HK-2 (cell line): ENCODE results near the gene PRKAG3.

ENCODE experiments used
- DNase-seq: peaks from one replicate; pipeline ENCODE4 v3.0.0-alpha.2; 2018; ENCODE audit not compliant: unreplicated experiment

Gene PRKAG3

DNA sequence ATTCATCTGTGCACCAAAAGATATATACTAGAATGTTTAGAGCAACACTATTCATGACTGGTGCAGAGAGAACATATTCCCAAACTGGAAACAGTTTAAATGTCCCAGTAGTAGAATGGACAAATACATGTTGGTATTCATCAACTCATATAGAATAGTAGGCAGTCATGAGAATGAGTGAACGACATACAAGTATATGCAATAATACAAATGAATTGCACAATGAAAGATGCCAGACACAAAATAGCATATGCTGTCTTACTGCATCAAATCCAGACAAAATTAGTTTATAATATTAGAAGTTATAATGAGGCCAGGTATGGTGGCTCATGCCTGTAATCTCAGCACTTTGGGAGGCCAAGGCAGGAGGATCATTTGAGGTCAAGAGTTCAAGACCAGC lies 8.3 kb upstream of the PRKAG3 start:
- no peak for DNase-seq

- DNase-seq: no peak
Observed at GRCh38 chr2:218839430-218839829, 7.8 kb upstream of the PRKAG3 start.

- no peak for DNase-seq
Observed at GRCh38 chr2:218837495-218837894, 5.9 kb upstream of the PRKAG3 start.

GRCh38 chr2:218834685-218835084 lies 3.1 kb upstream of the PRKAG3 start:
- no peak for DNase-seq

GRCh38 chr2:218833023-218833609 lies 1.5 kb upstream of the PRKAG3 start:
- no peak for DNase-seq

DNA sequence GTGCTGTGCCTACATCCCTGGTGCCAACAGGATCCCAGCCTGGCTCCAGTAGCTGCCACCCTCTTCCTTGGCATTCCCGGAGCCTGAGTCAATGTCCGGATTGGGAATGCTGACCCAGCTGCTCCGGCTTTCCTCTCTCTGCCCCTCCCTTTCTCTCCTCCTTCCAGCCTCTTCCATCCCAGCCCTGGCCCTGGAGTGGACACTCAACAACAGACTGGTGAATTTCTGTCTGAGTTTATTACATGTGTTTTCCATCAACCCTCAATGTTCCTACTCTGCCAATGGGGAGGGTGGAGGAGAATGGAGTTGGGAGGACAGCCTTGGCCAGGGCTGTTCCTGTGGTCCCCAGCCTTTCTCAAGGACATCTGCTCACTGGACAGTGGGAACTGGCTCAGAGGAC lies 917 bp upstream of the PRKAG3 start:
- no peak for DNase-seq

DNA sequence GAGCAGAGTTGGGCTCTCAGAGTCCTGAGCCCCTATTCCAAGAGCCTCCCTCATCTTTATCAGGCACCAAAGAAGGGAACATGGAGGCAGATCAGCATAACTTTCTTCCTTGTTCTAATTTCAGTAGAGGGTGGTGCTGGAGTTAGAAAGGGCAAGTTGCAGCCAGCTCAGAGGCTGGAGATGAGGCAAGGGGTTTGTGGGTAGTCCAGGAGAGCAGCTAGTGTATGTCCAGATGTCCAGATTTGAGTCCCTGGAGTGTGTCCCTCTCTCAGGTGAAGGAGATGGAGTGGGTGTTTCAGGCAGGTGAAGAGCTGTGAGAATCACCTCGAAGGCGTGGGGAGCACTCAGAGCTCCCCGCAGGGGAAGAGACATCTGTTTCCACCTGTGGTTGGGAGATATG lies 478 bp upstream of the PRKAG3 start:
- DNase-seq: no peak

- DNase-seq: no peak
Observed at GRCh38 chr2:218830526-218831306, 887 bp downstream of the PRKAG3 start.

DNA sequence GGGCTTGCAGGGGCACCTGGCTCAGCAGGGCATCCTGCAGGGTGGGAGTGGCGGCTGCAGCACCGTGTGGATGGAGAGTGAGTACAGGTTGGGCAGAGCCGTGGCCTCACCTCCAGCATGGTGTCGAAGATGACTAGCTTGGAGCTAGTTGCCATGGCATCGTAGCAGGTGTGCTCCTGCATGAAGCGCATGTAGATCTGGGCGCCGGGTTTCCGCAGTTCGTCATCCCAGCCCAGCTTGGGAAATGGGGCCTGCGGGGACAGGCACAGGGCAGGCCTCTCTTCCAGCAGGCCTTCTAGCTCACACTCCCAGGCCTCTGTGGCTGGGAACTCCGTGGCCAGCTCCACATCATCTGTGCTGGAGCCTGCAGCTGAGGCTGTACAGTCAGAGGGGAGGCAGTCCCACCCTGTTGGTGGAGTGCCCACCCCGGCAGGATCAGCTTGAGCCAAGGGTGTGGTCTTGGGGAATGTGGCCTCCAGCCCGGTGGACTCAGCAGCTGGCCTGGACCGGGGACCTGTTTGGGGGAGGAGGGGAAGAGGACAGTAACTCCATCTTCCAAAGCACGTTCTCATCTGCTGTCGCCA lies 1.6 kb downstream of the PRKAG3 start:
- DNase-seq: no peak

DNA sequence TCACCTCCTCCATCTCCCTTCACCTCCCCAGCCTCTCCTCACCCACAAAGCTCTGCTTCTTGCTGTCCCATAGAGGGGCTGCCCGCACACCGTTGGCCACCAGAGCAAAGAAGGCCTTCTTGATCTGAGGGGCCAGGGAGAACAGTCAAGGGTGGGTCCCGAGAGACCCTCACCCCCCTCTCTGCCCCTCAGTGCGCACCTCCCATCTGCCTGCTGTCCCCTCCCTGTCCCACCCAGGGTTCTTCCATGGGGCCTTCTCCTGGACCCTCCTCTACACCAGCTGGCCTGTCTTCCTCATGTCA lies 3.2 kb downstream of the PRKAG3 start:
- no peak for DNase-seq

DNA sequence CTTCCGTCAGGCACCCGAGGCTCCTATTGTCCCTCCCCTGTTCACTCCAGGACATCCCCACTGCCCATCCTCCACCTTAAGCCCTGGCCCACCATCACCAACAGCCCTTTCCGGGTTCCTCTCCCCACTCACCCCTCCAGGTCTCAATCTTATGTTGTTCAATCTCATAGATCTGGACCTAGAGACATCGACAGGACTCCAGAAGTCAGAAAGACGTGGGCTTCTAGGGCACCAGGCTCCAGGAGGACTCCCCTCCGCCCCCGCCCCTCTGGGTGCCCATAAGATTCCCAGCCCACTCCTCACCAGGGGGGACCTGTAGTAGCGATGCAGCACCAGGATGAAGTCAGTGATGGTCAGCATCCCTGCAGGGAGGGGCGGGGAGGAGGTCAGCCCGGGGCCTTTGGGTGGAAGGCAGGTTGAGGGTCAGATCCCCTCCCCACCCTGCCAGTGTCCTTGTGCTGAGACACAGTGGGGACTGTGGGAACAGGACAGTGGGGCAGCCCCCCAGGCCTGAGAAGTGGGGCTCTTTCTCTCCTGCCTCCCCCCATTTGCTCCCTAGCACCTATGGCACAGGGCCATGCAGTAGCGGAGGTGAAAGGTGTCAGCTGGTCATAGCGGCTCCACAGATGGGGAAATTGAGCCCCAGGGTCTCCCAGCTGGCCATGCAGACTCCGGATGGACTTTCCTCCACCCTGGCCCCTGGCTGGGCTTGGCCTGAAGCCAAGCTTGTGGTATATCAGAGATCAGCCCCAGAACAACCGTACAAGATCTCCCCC lies 3.7 kb downstream of the PRKAG3 start:
- DNase-seq: no peak

- DNase-seq: no peak
Observed at GRCh38 chr2:218826791-218827190, 4.8 kb downstream of the PRKAG3 start.

DNA sequence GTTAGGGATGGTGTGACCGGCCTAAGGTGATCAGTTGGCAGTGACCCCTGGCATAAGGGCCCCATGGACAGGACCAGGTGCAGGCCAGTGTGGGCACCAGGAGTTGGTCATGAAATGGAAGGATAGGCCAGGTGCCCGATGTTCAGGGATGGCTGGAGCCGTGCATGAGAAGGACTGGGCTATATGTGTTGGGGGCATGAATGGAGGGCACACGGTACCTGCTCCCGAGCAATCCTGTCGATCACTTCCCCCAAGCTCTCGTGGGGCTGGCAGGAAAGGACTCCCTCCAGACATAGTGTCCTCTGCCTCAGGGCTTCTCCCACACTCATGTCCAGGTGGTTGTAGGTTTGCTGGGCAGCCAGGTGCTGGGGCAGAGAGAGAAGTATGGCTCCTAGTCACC lies 7.6 kb downstream of the PRKAG3 start:
- no peak for DNase-seq

DNA sequence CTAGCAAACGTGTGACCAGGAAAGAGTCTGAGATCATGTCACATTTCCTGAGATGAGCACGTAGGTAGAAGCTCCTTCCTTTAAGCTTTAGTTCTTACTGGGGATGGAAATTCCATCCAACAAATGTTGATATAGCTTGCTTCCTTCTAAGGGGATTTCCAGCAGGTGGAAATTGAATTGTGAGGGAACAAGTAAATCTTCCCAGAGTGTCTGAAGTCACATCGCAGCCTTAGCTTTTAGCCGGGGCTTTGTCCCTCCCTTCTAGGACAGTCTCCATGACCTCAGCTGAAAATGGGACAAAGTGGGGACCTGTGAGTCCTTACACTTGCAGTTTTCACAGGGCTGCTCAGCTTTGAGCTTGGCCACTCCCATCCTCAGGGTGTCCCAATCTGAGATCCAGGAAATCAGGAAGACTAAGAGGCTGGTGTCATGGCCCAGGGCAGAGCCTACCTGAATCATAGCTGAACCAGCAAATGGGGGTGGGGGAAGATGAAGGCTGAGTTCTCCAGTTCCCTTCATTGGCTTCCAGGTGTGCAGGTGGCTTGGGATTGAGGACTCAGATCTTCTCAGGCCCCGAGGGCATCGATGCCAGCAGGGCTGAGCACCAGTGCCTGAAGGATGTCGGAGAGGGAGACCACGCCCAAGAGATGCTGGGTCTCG lies 8.3 kb downstream of the PRKAG3 start:
- no peak for DNase-seq

DNA sequence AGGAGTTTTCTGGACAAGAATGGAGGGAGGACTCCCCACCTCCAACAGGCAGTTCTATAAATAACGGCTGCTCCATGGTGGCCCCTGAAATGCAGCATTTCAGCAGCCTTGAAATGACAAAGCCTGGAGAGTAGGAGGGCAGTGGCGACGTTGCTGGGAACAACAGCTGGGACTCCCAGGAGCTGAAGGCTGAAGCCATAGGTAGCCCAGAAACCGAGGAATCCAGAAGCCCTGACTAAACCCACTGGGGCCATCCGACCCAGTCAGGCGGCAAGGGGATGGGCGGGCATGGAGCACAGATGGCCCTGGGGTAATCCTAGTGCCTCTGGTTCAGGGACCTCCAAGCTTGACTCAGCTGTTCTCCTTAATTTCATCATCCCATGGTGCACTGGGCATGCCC lies 9.0 kb downstream of the PRKAG3 start:
- DNase-seq: no peak

- DNase-seq: no peak
Observed at GRCh38 chr2:218821605-218822211, 9.9 kb downstream of the PRKAG3 start.

- DNase-seq: no peak
Observed at GRCh38 chr2:218820746-218821369, 10.7 kb downstream of the PRKAG3 start.

- DNase-seq: no peak
Observed at GRCh38 chr2:218819093-218819492, 12.5 kb downstream of the PRKAG3 start.

DNA sequence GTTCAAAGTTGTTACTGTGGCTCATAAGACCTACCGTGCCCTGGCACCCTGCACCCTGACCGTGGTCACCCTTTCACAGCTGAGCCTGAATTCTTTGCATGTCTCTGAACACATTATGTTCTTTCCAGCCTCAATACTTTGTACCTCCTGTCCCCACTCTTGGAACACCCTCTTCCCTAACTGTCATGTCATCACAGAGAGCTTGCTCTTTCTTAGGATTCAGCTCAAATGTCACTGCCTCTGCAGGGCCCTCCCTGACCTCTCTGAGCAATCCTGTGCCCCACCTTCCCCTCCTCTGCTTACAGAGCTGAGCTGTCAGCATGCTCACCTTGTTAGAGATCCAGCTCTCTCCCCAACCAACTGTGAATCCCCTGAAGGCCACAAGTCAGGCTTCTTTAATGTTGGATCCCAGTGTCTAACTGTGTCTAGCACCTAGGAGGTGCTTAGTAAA lies 15.0 kb downstream of the PRKAG3 start:
- no peak for DNase-seq

- DNase-seq: no peak
Observed at GRCh38 chr2:218815649-218816048, 16.0 kb downstream of the PRKAG3 start.

- DNase-seq: no peak
Observed at GRCh38 chr2:218815244-218815637, 16.4 kb downstream of the PRKAG3 start.
